ENCODE measurements around the gene NPTX1.

- TF ChIP-seq RAD21 (conservative IDR thresholded peaks at IDR 0.05 in 1 of 2, IDR thresholded peaks at IDR 0.05 in 1 of 2) (no peak), JUNB (IDR thresholded peaks at IDR 0.05) (no peak), EP300 (IDR thresholded peaks at IDR 0.05) (no peak), CTCF (IDR thresholded peaks at IDR 0.05) (no peak), MAZ (IDR thresholded peaks at IDR 0.05; ENCODE audit: borderline replicate concordance, low read depth, low read length) (no peak), KDM1A (IDR thresholded peaks at IDR 0.05; ENCODE audit: low read depth) (no peak), BHLHE40 (IDR thresholded peaks at IDR 0.05; ENCODE audit: low read depth, low read length) (no peak), MAX (IDR thresholded peaks at IDR 0.05) (no peak)
Observed at GRCh38 chr17:80498242-80498919, 22.0 kb upstream of the NPTX1 start.
